Uterus (tissue), 2 donors: ENCODE measurements around the gene STXBP5L.

Source experiments
- POLR2A ChIP-seq, 2 donors: fragments of 450-650 bp; IDR thresholded peaks; one replicate each; pipeline ENCODE4 v1.6.1; 2016; ENCODE audit warnings: antibody characterized with exemption in 2 of 2, mild to moderate bottlenecking in 1 of 2, moderate library complexity in 1 of 2
- TF ChIP-seq, protein P1 (sequence below), 4 experiments: fragments of 200-600 bp in 2 of 4; fragments of 450-650 bp in 2 of 4; sonication (generic) in 2 of 4; IDR thresholded peaks; one replicate each; pipeline ENCODE4 v1.5.1; 2016 to 2019; ENCODE audit warnings: antibody characterized with exemption in 4 of 4, mild to moderate bottlenecking in 2 of 4, moderate library complexity in 1 of 4

GRCh38 chr3:121443456-121443855 is 535.5 kb downstream of the STXBP5L start:
- TF ChIP-seq, protein P1, sequence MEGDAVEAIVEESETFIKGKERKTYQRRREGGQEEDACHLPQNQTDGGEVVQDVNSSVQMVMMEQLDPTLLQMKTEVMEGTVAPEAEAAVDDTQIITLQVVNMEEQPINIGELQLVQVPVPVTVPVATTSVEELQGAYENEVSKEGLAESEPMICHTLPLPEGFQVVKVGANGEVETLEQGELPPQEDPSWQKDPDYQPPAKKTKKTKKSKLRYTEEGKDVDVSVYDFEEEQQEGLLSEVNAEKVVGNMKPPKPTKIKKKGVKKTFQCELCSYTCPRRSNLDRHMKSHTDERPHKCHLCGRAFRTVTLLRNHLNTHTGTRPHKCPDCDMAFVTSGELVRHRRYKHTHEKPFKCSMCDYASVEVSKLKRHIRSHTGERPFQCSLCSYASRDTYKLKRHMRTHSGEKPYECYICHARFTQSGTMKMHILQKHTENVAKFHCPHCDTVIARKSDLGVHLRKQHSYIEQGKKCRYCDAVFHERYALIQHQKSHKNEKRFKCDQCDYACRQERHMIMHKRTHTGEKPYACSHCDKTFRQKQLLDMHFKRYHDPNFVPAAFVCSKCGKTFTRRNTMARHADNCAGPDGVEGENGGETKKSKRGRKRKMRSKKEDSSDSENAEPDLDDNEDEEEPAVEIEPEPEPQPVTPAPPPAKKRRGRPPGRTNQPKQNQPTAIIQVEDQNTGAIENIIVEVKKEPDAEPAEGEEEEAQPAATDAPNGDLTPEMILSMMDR (IDR thresholded peaks at IDR 0.05), result no peak
- no peak for TF ChIP-seq POLR2A (IDR thresholded peaks at IDR 0.05)
